ENCODE results near the gene TRAK2. TPM values are rescaled to one million over a fixed set of nuclear protein-coding genes. Genes with fewer than 3 reads are reported as not detected.

Gene TRAK2
- total and polyA plus RNA-seq, 2 experiments from 2014 or later, result 6.7 to 17.0 TPM

- TF ChIP-seq REST (IDR thresholded peaks at IDR 0.05; ENCODE audit: unreplicated experiment) (no peak), ZNF331 (CRISPR knock-in tag; IDR thresholded peaks at IDR 0.05; ENCODE audit: low read depth) (no peak), NANOG (IDR thresholded peaks at IDR 0.05; ENCODE audit: borderline replicate concordance) (no peak), STAT1 (IDR thresholded peaks at IDR 0.05; ENCODE audit: unreplicated experiment) (no peak)
- TF ChIP-seq, protein P1, sequence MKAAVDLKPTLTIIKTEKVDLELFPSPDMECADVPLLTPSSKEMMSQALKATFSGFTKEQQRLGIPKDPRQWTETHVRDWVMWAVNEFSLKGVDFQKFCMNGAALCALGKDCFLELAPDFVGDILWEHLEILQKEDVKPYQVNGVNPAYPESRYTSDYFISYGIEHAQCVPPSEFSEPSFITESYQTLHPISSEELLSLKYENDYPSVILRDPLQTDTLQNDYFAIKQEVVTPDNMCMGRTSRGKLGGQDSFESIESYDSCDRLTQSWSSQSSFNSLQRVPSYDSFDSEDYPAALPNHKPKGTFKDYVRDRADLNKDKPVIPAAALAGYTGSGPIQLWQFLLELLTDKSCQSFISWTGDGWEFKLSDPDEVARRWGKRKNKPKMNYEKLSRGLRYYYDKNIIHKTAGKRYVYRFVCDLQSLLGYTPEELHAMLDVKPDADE (IDR thresholded peaks at IDR 0.05), result no peak
- TF ChIP-seq, protein P2, sequence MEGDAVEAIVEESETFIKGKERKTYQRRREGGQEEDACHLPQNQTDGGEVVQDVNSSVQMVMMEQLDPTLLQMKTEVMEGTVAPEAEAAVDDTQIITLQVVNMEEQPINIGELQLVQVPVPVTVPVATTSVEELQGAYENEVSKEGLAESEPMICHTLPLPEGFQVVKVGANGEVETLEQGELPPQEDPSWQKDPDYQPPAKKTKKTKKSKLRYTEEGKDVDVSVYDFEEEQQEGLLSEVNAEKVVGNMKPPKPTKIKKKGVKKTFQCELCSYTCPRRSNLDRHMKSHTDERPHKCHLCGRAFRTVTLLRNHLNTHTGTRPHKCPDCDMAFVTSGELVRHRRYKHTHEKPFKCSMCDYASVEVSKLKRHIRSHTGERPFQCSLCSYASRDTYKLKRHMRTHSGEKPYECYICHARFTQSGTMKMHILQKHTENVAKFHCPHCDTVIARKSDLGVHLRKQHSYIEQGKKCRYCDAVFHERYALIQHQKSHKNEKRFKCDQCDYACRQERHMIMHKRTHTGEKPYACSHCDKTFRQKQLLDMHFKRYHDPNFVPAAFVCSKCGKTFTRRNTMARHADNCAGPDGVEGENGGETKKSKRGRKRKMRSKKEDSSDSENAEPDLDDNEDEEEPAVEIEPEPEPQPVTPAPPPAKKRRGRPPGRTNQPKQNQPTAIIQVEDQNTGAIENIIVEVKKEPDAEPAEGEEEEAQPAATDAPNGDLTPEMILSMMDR (conservative IDR thresholded peaks at IDR 0.05; ENCODE audit: low read depth in 2 of 2), result no peak
These were observed 15.1 kb downstream of the TRAK2 start (continued) for GRCh38 chr2:201436141-201436540.

- peaks cover 10% of the 10 kb centered on the region; the same call in 1 of the 3 replicates for H3K4me1 Mint-ChIP-seq
- H3K27me3 Mint-ChIP-seq (ENCODE audit: insufficient read depth, low read depth, poor library complexity), result no peaks in the 10 kb centered on the region
- no peak overlapping the region for H3K4me3 Mint-ChIP-seq
- no peaks in the 10 kb centered on the region for H3F3A ChIP-seq (replicated peaks; ENCODE audit: low read depth)
- peaks cover 4% of the 10 kb centered on the region; the same call in 1 of the 2 replicates for H3K4me1 ChIP-seq (ENCODE audit: insufficient read depth)
- no peak overlapping the region for H3K27ac Mint-ChIP-seq
- H2AFZ ChIP-seq, result no peak overlapping the region
- H3K9me2 ChIP-seq (ENCODE audit: insufficient read depth), result no peaks in the 10 kb centered on the region
- no peak overlapping the region for H3K4me3 ChIP-seq
- peaks cover 31% of the 10 kb centered on the region for H3K9me3 Mint-ChIP-seq
- H3K36me3 ChIP-seq (ENCODE audit: insufficient read depth), result 0 out of 2 replicates have a peak, but pooled peaks cover 6% of the 10 kb centered on the region
- H3K36me3 Mint-ChIP-seq (ENCODE audit: low read depth), result peaks cover 30% of the 10 kb centered on the region
- H3K79me2 ChIP-seq (replicated peaks; ENCODE audit: insufficient read depth), result peaks cover 35% of the 10 kb centered on the region
- DNase-seq (ENCODE audit: low spot score), result no peak
- H4K20me1 ChIP-seq (replicated peaks; ENCODE audit: insufficient read depth), result no peaks in the 10 kb centered on the region; the same call in none of the 2 replicates
- no peaks in the 10 kb centered on the region for H3K27me3 ChIP-seq (ENCODE audit: insufficient read depth)
- ATAC-seq, result no peak
- no peak overlapping the region; the same call in 1 of the 2 replicates for H3K27ac ChIP-seq (ENCODE audit: low read depth)
- H3K4me2 ChIP-seq, result no peak overlapping the region
- TF ChIP-seq EZH2 (IDR thresholded peaks at IDR 0.05; ENCODE audit: low read depth, unreplicated experiment), result no peak
- no peak for TF ChIP-seq CREB1 (CRISPR knock-in tag; IDR thresholded peaks at IDR 0.05; ENCODE audit: low read depth)
- TF ChIP-seq, protein P3, sequence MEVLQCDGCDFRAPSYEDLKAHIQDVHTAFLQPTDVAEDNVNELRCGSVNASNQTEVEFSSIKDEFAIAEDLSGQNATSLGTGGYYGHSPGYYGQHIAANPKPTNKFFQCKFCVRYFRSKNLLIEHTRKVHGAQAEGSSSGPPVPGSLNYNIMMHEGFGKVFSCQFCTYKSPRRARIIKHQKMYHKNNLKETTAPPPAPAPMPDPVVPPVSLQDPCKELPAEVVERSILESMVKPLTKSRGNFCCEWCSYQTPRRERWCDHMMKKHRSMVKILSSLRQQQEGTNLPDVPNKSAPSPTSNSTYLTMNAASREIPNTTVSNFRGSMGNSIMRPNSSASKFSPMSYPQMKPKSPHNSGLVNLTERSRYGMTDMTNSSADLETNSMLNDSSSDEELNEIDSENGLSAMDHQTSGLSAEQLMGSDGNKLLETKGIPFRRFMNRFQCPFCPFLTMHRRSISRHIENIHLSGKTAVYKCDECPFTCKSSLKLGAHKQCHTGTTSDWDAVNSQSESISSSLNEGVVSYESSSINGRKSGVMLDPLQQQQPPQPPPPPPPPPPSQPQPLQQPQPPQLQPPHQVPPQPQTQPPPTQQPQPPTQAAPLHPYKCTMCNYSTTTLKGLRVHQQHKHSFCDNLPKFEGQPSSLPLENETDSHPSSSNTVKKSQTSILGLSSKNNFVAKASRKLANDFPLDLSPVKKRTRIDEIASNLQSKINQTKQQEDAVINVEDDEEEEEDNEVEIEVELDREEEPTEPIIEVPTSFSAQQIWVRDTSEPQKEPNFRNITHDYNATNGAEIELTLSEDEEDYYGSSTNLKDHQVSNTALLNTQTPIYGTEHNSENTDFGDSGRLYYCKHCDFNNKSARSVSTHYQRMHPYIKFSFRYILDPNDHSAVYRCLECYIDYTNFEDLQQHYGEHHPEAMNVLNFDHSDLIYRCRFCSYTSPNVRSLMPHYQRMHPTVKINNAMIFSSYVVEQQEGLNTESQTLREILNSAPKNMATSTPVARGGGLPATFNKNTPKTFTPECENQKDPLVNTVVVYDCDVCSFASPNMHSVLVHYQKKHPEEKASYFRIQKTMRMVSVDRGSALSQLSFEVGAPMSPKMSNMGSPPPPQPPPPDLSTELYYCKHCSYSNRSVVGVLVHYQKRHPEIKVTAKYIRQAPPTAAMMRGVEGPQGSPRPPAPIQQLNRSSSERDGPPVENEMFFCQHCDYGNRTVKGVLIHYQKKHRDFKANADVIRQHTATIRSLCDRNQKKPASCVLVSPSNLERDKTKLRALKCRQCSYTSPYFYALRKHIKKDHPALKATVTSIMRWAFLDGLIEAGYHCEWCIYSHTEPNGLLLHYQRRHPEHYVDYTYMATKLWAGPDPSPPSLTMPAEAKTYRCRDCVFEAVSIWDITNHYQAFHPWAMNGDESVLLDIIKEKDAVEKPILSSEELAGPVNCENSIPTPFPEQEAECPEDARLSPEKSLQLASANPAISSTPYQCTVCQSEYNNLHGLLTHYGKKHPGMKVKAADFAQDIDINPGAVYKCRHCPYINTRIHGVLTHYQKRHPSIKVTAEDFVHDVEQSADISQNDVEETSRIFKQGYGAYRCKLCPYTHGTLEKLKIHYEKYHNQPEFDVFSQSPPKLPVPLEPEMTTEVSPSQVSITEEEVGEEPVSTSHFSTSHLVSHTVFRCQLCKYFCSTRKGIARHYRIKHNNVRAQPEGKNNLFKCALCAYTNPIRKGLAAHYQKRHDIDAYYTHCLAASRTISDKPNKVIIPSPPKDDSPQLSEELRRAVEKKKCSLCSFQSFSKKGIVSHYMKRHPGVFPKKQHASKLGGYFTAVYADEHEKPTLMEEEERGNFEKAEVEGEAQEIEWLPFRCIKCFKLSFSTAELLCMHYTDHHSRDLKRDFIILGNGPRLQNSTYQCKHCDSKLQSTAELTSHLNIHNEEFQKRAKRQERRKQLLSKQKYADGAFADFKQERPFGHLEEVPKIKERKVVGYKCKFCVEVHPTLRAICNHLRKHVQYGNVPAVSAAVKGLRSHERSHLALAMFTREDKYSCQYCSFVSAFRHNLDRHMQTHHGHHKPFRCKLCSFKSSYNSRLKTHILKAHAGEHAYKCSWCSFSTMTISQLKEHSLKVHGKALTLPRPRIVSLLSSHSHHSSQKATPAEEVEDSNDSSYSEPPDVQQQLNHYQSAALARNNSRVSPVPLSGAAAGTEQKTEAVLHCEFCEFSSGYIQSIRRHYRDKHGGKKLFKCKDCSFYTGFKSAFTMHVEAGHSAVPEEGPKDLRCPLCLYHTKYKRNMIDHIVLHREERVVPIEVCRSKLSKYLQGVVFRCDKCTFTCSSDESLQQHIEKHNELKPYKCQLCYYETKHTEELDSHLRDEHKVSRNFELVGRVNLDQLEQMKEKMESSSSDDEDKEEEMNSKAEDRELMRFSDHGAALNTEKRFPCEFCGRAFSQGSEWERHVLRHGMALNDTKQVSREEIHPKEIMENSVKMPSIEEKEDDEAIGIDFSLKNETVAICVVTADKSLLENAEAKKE (CRISPR knock-in tag; IDR thresholded peaks at IDR 0.05), result no peak
- TF ChIP-seq, protein P2 (conservative IDR thresholded peaks at IDR 0.05; ENCODE audit: low read depth in 2 of 2), result no peak
These were observed 17.8 kb downstream of the TRAK2 start for GRCh38 chr2:201433394-201433995.

Measured in GM23338 (cell line).